Measurements from ENCODE around the gene ENTR1. TPM values are rescaled to one million over a fixed set of nuclear protein-coding genes. Genes with fewer than 3 reads are reported as not detected.

Gene ENTR1
- total and polyA plus RNA-seq, 2 of the 13 experiments (the other 11 are each of a cell fraction or from before 2014, with no cell fraction given): 70.1 to 76.4 TPM

- TF ChIP-seq ZNF337 (CRISPR knock-in tag; IDR thresholded peaks at IDR 0.05; ENCODE audit: borderline replicate concordance, low read depth): peak; percentile 30; the same call in 1 of the 2 replicates
- no peak for TF ChIP-seq ZC3H4 (CRISPR knock-in tag; IDR thresholded peaks at IDR 0.05; ENCODE audit: borderline replicate concordance)
- peak; percentile 44 for TF ChIP-seq BCL6 (CRISPR knock-in tag; IDR thresholded peaks at IDR 0.05)
- peak; percentile 33; the same call in 1 of the 2 replicates for TF ChIP-seq ZNF616 (CRISPR knock-in tag; IDR thresholded peaks at IDR 0.05; ENCODE audit: low read depth)
- TF ChIP-seq ETV5 (CRISPR knock-in tag; IDR thresholded peaks at IDR 0.05; ENCODE audit: borderline replicate concordance): peak; percentile 95
- TF ChIP-seq CC2D1A (CRISPR knock-in tag; IDR thresholded peaks at IDR 0.05): 0 out of 2 replicates have a peak, but pooled peaks have one; percentile 45
- no peak for TF ChIP-seq CENPBD1 (CRISPR knock-in tag; IDR thresholded peaks at IDR 0.05; ENCODE audit: borderline replicate concordance, low read depth)
- TF ChIP-seq, protein P1, sequence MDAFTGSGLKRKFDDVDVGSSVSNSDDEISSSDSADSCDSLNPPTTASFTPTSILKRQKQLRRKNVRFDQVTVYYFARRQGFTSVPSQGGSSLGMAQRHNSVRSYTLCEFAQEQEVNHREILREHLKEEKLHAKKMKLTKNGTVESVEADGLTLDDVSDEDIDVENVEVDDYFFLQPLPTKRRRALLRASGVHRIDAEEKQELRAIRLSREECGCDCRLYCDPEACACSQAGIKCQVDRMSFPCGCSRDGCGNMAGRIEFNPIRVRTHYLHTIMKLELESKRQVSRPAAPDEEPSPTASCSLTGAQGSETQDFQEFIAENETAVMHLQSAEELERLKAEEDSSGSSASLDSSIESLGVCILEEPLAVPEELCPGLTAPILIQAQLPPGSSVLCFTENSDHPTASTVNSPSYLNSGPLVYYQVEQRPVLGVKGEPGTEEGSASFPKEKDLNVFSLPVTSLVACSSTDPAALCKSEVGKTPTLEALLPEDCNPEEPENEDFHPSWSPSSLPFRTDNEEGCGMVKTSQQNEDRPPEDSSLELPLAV (CRISPR knock-in tag; conservative IDR thresholded peaks at IDR 0.05; ENCODE audit: low read depth): 0 out of 2 replicates have a peak, but pooled peaks have one; percentile 26
- no peak for TF ChIP-seq ONECUT2 (CRISPR knock-in tag; IDR thresholded peaks at IDR 0.05)
- TF ChIP-seq, protein P2, sequence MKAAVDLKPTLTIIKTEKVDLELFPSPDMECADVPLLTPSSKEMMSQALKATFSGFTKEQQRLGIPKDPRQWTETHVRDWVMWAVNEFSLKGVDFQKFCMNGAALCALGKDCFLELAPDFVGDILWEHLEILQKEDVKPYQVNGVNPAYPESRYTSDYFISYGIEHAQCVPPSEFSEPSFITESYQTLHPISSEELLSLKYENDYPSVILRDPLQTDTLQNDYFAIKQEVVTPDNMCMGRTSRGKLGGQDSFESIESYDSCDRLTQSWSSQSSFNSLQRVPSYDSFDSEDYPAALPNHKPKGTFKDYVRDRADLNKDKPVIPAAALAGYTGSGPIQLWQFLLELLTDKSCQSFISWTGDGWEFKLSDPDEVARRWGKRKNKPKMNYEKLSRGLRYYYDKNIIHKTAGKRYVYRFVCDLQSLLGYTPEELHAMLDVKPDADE (CRISPR knock-in tag; IDR thresholded peaks at IDR 0.05): no peak
- TF ChIP-seq, protein P3, sequence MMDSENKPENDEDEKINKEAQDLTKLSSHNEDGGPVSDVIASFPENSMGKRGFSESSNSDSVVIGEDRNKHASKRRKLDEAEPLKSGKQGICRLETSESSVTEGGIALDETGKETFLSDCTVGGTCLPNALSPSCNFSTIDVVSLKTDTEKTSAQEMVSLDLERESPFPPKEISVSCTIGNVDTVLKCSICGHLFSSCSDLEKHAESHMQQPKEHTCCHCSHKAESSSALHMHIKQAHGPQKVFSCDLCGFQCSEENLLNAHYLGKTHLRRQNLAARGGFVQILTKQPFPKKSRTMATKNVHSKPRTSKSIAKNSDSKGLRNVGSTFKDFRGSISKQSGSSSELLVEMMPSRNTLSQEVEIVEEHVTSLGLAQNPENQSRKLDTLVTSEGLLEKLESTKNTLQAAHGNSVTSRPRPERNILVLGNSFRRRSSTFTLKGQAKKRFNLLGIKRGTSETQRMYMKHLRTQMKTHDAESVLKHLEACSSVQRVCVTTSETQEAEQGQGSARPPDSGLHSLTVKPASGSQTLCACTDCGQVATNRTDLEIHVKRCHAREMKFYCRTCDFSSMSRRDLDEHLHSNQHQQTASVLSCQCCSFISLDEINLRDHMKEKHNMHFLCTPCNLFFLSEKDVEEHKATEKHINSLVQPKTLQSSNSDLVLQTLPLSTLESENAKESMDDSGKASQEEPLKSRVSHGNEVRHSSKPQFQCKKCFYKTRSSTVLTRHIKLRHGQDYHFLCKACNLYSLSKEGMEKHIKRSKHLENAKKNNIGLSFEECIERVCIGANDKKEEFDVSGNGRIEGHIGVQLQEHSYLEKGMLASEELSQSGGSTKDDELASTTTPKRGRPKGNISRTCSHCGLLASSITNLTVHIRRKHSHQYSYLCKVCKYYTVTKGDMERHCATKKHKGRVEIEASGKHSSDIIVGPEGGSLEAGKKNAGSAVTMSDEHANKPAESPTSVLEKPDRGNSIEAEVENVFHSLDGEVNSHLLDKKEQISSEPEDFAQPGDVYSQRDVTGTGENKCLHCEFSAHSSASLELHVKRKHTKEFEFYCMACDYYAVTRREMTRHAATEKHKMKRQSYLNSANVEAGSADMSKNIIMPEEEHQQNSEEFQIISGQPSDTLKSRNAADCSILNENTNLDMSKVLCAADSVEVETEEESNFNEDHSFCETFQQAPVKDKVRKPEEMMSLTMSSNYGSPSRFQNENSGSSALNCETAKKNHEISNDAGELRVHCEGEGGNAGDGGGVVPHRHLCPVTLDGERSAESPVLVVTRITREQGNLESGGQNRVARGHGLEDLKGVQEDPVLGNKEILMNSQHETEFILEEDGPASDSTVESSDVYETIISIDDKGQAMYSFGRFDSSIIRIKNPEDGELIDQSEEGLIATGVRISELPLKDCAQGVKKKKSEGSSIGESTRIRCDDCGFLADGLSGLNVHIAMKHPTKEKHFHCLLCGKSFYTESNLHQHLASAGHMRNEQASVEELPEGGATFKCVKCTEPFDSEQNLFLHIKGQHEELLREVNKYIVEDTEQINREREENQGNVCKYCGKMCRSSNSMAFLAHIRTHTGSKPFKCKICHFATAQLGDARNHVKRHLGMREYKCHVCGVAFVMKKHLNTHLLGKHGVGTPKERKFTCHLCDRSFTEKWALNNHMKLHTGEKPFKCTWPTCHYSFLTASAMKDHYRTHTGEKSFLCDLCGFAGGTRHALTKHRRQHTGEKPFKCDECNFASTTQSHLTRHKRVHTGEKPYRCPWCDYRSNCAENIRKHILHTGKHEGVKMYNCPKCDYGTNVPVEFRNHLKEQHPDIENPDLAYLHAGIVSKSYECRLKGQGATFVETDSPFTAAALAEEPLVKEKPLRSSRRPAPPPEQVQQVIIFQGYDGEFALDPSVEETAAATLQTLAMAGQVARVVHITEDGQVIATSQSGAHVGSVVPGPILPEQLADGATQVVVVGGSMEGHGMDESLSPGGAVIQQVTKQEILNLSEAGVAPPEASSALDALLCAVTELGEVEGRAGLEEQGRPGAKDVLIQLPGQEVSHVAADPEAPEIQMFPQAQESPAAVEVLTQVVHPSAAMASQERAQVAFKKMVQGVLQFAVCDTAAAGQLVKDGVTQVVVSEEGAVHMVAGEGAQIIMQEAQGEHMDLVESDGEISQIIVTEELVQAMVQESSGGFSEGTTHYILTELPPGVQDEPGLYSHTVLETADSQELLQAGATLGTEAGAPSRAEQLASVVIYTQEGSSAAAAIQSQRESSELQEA (CRISPR knock-in tag; IDR thresholded peaks at IDR 0.05; ENCODE audit: not compliant biosample characterization): peak; percentile 50
- TF ChIP-seq ZBTB44 (CRISPR knock-in tag; IDR thresholded peaks at IDR 0.05): peak; percentile 85; the same call in 1 of the 2 replicates
- TF ChIP-seq THAP11 (CRISPR knock-in tag; IDR thresholded peaks at IDR 0.05): peak; percentile 90
- TF ChIP-seq DMAP1 (CRISPR knock-in tag; IDR thresholded peaks at IDR 0.05): peak; percentile 89
Observed at GRCh38 chr9:136410500-136411287, at the start of gene ENTR1, which contains the start of gene PMPCA (continued).

All from HepG2 (cell line).